ENCODE measurements around the gene THBS3.

DNA sequence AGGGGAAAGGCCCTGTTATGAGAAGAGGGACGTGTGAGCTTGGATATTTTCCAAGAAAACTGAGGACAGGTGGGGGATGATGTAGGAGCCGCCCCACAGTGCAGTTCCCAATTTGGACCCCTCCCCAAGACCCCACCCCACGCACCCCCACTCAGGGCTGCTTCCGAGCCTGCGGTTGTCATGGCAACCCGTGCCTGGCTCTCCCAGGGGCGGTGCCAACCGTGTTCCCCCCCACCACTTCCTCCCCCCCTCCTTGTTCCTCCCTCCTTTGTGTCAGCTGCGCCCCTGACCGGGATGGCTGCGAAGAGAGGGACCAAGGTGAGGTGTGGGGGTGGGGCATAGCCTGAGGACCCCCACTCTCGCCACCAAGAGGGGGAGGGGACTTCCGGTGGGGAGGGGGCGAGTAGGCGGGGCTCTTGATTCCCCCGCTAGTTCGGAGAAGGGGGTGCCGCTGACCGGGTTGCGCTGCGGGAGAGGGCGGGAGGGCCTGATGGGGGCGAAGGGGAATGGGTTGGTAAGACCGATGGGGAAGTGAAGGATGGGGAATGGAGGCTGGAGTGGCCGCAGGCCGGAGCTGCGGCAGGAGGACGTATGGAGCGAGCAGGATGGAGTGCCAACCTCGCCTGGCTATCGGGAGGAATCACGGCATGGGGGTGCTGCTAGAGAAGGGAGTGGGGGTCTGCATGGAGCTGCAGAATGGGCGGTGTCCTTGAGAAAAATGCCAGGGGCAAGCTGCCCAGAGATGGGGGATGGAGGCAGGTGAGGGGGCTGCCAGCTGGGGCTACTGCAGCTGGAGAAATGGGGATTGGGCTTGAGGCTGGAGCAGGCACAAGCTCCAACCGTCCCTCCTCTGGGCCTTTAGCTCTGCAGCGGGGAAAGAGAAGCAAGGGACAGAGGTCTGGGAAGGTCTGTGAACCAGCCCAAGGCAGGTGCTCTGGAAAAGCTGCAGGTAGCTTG, 33.1 kb downstream of the THBS3 start:
- TF ChIP-seq, protein P1, sequence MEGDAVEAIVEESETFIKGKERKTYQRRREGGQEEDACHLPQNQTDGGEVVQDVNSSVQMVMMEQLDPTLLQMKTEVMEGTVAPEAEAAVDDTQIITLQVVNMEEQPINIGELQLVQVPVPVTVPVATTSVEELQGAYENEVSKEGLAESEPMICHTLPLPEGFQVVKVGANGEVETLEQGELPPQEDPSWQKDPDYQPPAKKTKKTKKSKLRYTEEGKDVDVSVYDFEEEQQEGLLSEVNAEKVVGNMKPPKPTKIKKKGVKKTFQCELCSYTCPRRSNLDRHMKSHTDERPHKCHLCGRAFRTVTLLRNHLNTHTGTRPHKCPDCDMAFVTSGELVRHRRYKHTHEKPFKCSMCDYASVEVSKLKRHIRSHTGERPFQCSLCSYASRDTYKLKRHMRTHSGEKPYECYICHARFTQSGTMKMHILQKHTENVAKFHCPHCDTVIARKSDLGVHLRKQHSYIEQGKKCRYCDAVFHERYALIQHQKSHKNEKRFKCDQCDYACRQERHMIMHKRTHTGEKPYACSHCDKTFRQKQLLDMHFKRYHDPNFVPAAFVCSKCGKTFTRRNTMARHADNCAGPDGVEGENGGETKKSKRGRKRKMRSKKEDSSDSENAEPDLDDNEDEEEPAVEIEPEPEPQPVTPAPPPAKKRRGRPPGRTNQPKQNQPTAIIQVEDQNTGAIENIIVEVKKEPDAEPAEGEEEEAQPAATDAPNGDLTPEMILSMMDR (conservative IDR thresholded peaks at IDR 0.05 in 1 of 2, IDR thresholded peaks at IDR 0.05 in 1 of 2; ENCODE audit: low read depth in 1 of 2, low read length in 2 of 2): no peak
- TF ChIP-seq EZH2 (IDR thresholded peaks at IDR 0.05; ENCODE audit: low read length, missing control alignments): no peak

All from fibroblast of lung (primary cell).